ENCODE data around the gene HDLBP.

DNA sequence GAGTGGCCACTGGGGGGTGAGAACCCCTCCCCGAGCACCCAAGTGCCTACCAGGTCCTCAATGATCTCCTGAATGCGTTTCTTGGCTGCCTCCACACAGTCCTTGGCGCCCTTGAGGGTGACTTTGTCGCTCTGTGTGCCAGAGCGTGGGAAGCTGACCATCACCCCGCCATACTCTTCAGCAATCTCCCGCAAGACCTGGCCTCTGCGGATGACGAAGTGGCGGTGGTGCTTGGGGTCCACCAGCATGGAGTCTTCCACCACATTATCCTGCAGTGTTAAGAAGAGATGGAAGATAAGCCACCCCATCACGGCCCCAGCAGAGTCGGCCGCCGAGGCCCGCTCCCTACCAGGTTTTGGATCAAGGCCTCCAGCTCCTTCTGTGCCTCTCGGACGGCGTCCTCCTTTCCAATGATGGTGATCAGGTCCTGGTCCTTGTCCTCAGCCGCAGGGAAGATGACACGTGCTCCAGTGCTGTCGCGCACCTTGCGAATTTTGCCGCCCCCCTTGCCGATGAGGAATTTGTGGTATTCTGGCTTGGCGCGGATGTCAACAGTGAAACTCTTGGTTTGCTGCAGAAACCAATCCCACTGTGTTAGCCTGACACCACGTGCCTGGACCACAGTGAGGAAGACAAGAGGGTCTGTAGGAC, 75.8 kb downstream of the HDLBP start:
- TF ChIP-seq YY1 (IDR thresholded peaks at IDR 0.05; ENCODE audit: insufficient read depth, insufficient read length) (no peak), ZNF274 (IDR thresholded peaks at IDR 0.05; ENCODE audit: low read depth, low read length) (no peak), SUZ12 (IDR thresholded peaks at IDR 0.05; ENCODE audit: extremely low read depth, insufficient read depth, insufficient read length) (no peak)
